Thyroid gland (tissue), 4 donors: ENCODE data around the gene FPR3. TPM values are rescaled to one million over a fixed set of nuclear protein-coding genes. Genes with fewer than 3 reads are reported as not detected.

Experiments used
- DNase-seq, 2 donors: peaks; one replicate each; pipeline ENCODE4 v3.0.0-alpha.2; 2019
- H3K27ac ChIP-seq, 3 donors: fragments of 200-600 bp; sonication (generic); 1 replicate in 2 of 3; 2 replicates in 1 of 3; pipeline ENCODE4 v1.5.1; 2016 to 2019; ENCODE audit warnings: mild to moderate bottlenecking in 1 of 3, moderate library complexity in 1 of 3
- H3K27me3 ChIP-seq: fragments of 200-600 bp; sonication (generic); one replicate; pipeline ENCODE4 v1.5.1; 2019
- H3K36me3 ChIP-seq, 2 donors: fragments of 200-600 bp; sonication (generic); one replicate each; pipeline ENCODE4 v1.5.1; 2016 to 2019
- H3K4me1 ChIP-seq, 2 donors: fragments of 200-600 bp; sonication (generic); one replicate each; pipeline ENCODE4 v1.5.1; 2017 to 2019
- H3K4me3 ChIP-seq, 3 donors: fragments of 200-600 bp; sonication (generic); replicated peaks in 1 of 3; 1 replicate in 2 of 3; 2 replicates in 1 of 3; pipeline ENCODE4 v1.5.1; 2016; ENCODE audit warnings: mild to moderate bottlenecking in 1 of 3
- H3K9me3 ChIP-seq: fragments of 200-600 bp; sonication (generic); one replicate; pipeline ENCODE4 v1.5.1; 2017
- POLR2A ChIP-seq, 2 donors: fragments of 450-650 bp; IDR thresholded peaks; one replicate each; pipeline ENCODE4 v1.6.1; 2017; ENCODE audit warnings: antibody characterized with exemption in 2 of 2, mild to moderate bottlenecking in 2 of 2, moderate library complexity in 1 of 2
- WGBS, 2 donors: methylation state at CpG; one replicate each; pipeline ENCODE4 v1.1.5; 2017; 5-methylcytosine and 5-hydroxymethylcytosine counted together
- intact Hi-C: fragments of 100-400 bp; cut with DNase I; formaldehyde crosslinking; loops from one replicate; pipeline ENCODE4 v1.15.1; 2023
- total RNA-seq, 4 donors: library from RNA; depleted of rRNA; stranded (reverse); fragments of >200 nt; gene quantifications; one replicate each; pipeline ENCODE4 v1.2.3, GENCODE V29; 2016
- TF ChIP-seq, protein P1 (sequence below), 6 experiments: fragments of 200-600 bp in 3 of 6; fragments of 450-650 bp in 3 of 6; sonication (generic) in 3 of 6; IDR thresholded peaks; one replicate each; pipeline ENCODE4 v1.5.1; 2016 to 2019; ENCODE audit warnings: antibody characterized with exemption in 6 of 6, mild to moderate bottlenecking in 2 of 6, inconsistent platforms in 1 of 6, moderate library complexity in 1 of 6

The FPR3 gene
- total RNA-seq, 4 donors from 2014 or later: 1.6 to 9.7 (median 2.7) TPM

DNA sequence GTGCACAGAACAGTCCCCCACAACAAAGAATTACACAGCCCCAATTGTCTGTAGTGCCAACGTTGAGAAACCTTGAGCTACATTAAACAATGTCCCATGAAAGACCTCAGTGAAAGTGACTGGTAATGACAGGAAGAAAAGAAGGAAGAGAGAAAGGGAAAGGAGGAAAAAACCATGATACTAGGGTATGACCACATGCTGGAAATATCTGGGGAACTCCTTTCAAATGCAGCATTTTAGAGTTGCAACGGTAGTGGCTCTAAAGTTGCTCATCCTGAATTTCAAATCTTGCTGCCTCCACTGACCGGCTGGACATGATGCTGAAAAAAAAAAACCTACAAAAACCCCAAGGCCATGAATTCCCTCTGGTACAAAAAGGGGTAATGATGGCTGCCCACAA, 26.5 kb downstream of the FPR3 start:
- 68 to 69% methylated on average over 3 of the region's 3 CpGs for WGBS, 2 donors
- no peaks in the 10 kb centered on the region for H3K4me1 ChIP-seq
- H3K4me3 ChIP-seq: no peak overlapping the region
- no peak overlapping the region for H3K27ac ChIP-seq
- no peaks in the 10 kb centered on the region for H3K9me3 ChIP-seq
- H3K27me3 ChIP-seq: no peaks in the 10 kb centered on the region
- no peaks in the 10 kb centered on the region for H3K36me3 ChIP-seq
- no peak for TF ChIP-seq POLR2A (IDR thresholded peaks at IDR 0.05)
- TF ChIP-seq, protein P1, sequence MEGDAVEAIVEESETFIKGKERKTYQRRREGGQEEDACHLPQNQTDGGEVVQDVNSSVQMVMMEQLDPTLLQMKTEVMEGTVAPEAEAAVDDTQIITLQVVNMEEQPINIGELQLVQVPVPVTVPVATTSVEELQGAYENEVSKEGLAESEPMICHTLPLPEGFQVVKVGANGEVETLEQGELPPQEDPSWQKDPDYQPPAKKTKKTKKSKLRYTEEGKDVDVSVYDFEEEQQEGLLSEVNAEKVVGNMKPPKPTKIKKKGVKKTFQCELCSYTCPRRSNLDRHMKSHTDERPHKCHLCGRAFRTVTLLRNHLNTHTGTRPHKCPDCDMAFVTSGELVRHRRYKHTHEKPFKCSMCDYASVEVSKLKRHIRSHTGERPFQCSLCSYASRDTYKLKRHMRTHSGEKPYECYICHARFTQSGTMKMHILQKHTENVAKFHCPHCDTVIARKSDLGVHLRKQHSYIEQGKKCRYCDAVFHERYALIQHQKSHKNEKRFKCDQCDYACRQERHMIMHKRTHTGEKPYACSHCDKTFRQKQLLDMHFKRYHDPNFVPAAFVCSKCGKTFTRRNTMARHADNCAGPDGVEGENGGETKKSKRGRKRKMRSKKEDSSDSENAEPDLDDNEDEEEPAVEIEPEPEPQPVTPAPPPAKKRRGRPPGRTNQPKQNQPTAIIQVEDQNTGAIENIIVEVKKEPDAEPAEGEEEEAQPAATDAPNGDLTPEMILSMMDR (IDR thresholded peaks at IDR 0.05): no peak
- DNase-seq: no peak
- intact Hi-C loops: no loop called here

- no peaks in the 10 kb centered on the region for H3K9me3 ChIP-seq
- no peaks in the 10 kb centered on the region for H3K4me1 ChIP-seq
- no peak for DNase-seq
- H3K4me3 ChIP-seq: no peak overlapping the region
- no peaks in the 10 kb centered on the region for H3K27me3 ChIP-seq
- no peaks in the 10 kb centered on the region for H3K36me3 ChIP-seq
- intact Hi-C loops: no loop called here
- no peak for TF ChIP-seq POLR2A (IDR thresholded peaks at IDR 0.05)
- TF ChIP-seq, protein P1 (IDR thresholded peaks at IDR 0.05): no peak
- no peak overlapping the region for H3K27ac ChIP-seq
These were observed 27.0 kb downstream of the FPR3 start for GRCh38 chr19:51821921-51822320.

DNA sequence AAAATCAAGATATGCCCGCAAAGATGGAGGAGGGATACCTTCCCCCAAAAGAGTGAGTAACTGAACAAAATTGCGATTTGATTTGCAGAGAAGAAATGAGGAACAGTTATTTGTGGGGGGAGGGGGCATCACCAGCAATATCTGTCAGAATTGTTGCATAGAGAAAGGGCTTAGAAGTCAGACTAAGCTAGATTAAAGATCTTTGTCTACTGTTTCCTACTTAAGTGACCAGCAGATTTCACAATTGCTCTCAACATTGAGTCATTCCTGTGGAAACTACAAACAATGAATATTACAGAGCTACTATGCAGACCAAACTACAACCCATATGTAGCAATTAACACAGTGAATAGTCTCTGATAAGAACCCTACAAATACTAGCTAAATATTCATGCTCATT, 27.4 kb downstream of the FPR3 start:
- no peaks in the 10 kb centered on the region for H3K4me1 ChIP-seq
- H3K36me3 ChIP-seq: no peaks in the 10 kb centered on the region
- intact Hi-C loops: no loop called here
- no peak for DNase-seq
- H3K9me3 ChIP-seq: no peaks in the 10 kb centered on the region
- no peak overlapping the region for H3K4me3 ChIP-seq
- WGBS, 2 donors: 81 to 88% methylated on average over 2 of the region's 2 CpGs
- TF ChIP-seq, protein P1 (IDR thresholded peaks at IDR 0.05): no peak
- no peak for TF ChIP-seq POLR2A (IDR thresholded peaks at IDR 0.05)
- no peaks in the 10 kb centered on the region for H3K27me3 ChIP-seq
- H3K27ac ChIP-seq: no peak overlapping the region

GRCh38 chr19:51822946-51823345, 28.0 kb downstream of the FPR3 start:
- 90 to 98% methylated on average over 3 of the region's 3 CpGs for WGBS, 2 donors
- H3K27me3 ChIP-seq: no peaks in the 10 kb centered on the region

GRCh38 chr19:51824281-51825005, 29.5 kb downstream of the FPR3 start:
- Histone ChIP-seq H3K27me3 (no peaks in the 10 kb centered on the region), H3K4me3 (no peak overlapping the region), H3K9me3 (no peaks in the 10 kb centered on the region), H3K4me1 (no peaks in the 10 kb centered on the region), H3K27ac (no peak overlapping the region), H3K36me3 (no peaks in the 10 kb centered on the region)
- no peak for DNase-seq
- intact Hi-C loops: no loop called here
- no peak for TF ChIP-seq POLR2A (IDR thresholded peaks at IDR 0.05)
- 91 to 94% methylated on average over 13 of the region's 13 CpGs for WGBS, 2 donors

More at GRCh38 chr19:51822946-51823345, 28.0 kb downstream of the FPR3 start:
- H3K4me3 ChIP-seq: no peak overlapping the region
- H3K27ac ChIP-seq: no peak overlapping the region
- no peaks in the 10 kb centered on the region for H3K9me3 ChIP-seq
- no peaks in the 10 kb centered on the region for H3K36me3 ChIP-seq
- H3K4me1 ChIP-seq: no peaks in the 10 kb centered on the region
- no peak for TF ChIP-seq POLR2A (IDR thresholded peaks at IDR 0.05)
- TF ChIP-seq, protein P1 (IDR thresholded peaks at IDR 0.05): no peak
- no peak for DNase-seq
- intact Hi-C loops: no loop called here
